Trophoblast cell (in vitro differentiated cells and primary cell): ENCODE data around the gene CCDC78.

Experiments used
- DNase-seq, 2 donors: peaks; one replicate each; pipeline ENCODE4 v3.0.0-alpha.2; 2016
- H2AFZ ChIP-seq: 2 replicates; pipeline ENCODE4 v1.6.1; 2013; ENCODE audit warnings: low read length, moderate library complexity, mild to moderate bottlenecking; ENCODE audit not compliant: insufficient read depth, poor library complexity
- H2AK5ac ChIP-seq: 2 replicates; pipeline ENCODE4 v1.6.1; 2013; ENCODE audit warnings: mild to moderate bottlenecking, low read length
- H2BK120ac ChIP-seq: 2 replicates; pipeline ENCODE4 v1.6.1; 2013; ENCODE audit warnings: low read length, mild to moderate bottlenecking, moderate library complexity; ENCODE audit not compliant: insufficient read depth, poor library complexity
- H2BK12ac ChIP-seq: 2 replicates; pipeline ENCODE4 v1.6.1; 2013; ENCODE audit warnings: mild to moderate bottlenecking, low read length, moderate library complexity
- H2BK5ac ChIP-seq: 2 replicates; pipeline ENCODE4 v1.6.1; 2013; ENCODE audit warnings: low read length, low read depth, moderate library complexity, mild to moderate bottlenecking; ENCODE audit not compliant: poor library complexity
- H3K14ac ChIP-seq: 2 replicates; pipeline ENCODE4 v1.6.1; 2013; ENCODE audit warnings: mild to moderate bottlenecking, low read length
- H3K18ac ChIP-seq: 2 replicates; pipeline ENCODE4 v1.6.1; 2013; ENCODE audit warnings: mild to moderate bottlenecking, low read length
- H3K23ac ChIP-seq: 2 replicates; pipeline ENCODE4 v1.6.1; 2013; ENCODE audit warnings: low read length
- H3K27ac ChIP-seq: 2 replicates; pipeline ENCODE4 v1.5.1; 2013; ENCODE audit warnings: low read depth, mild to moderate bottlenecking, inconsistent platforms, low read length, moderate library complexity
- H3K27me3 ChIP-seq: 2 replicates; pipeline ENCODE4 v1.6.1; 2013; ENCODE audit warnings: inconsistent platforms, mild to moderate bottlenecking, low read length, moderate library complexity; ENCODE audit not compliant: insufficient read depth
- H3K36me3 ChIP-seq, 2 experiments: 1 replicate in 1 of 2; 2 replicates in 1 of 2; pipeline ENCODE4 v1.6.1; 2013; ENCODE audit warnings: low read length in 2 of 2, mild to moderate bottlenecking in 2 of 2, moderate library complexity in 1 of 2; ENCODE audit not compliant: insufficient read depth in 2 of 2, control insufficient read depth in 1 of 2
- H3K4ac ChIP-seq: 2 replicates; pipeline ENCODE4 v1.6.1; 2013; ENCODE audit warnings: low read depth, mild to moderate bottlenecking, low read length, moderate library complexity
- H3K4me1 ChIP-seq, 2 experiments: 1 replicate in 1 of 2; 2 replicates in 1 of 2; pipeline ENCODE4 v1.6.1; 2013; ENCODE audit warnings: low read length in 2 of 2, mild to moderate bottlenecking in 2 of 2, moderate library complexity in 1 of 2; ENCODE audit not compliant: insufficient read depth in 2 of 2, control insufficient read depth in 1 of 2
- H3K4me2 ChIP-seq: 2 replicates; pipeline ENCODE4 v1.6.1; 2013; ENCODE audit warnings: inconsistent platforms, mild to moderate bottlenecking, low read length, moderate library complexity
- H3K4me3 ChIP-seq: 2 replicates; pipeline ENCODE4 v1.5.1; 2013; ENCODE audit warnings: mild to moderate bottlenecking, low read depth, low read length, inconsistent platforms
- H3K79me1 ChIP-seq: one replicate; pipeline ENCODE4 v1.6.1; 2013; ENCODE audit warnings: low read length
- H3K79me2 ChIP-seq: 2 replicates; pipeline ENCODE4 v1.6.1; 2013; ENCODE audit warnings: low read length, mild to moderate bottlenecking; ENCODE audit not compliant: control insufficient read depth, insufficient read depth, poor library complexity
- H3K9ac ChIP-seq: 2 replicates; pipeline ENCODE4 v1.6.1; 2013; ENCODE audit warnings: mild to moderate bottlenecking, low read length
- H3K9me3 ChIP-seq: 2 replicates; pipeline ENCODE4 v1.6.1; 2013; ENCODE audit warnings: low read depth, mild to moderate bottlenecking, control low read depth, inconsistent platforms, low read length; ENCODE audit not compliant: insufficient read depth
- H4K12ac ChIP-seq: 2 replicates; pipeline ENCODE4 v1.6.1; 2013; ENCODE audit warnings: low read depth, mild to moderate bottlenecking, low read length, moderate library complexity
- H4K8ac ChIP-seq: 2 replicates; pipeline ENCODE4 v1.6.1; 2013; ENCODE audit warnings: low read depth, mild to moderate bottlenecking, low read length, moderate library complexity
- H4K91ac ChIP-seq: one replicate; pipeline ENCODE4 v1.6.1; 2013; ENCODE audit warnings: low read depth, mild to moderate bottlenecking, low read length, moderate library complexity
- WGBS: extraction: QIAGEN DNeasy Blood & Tissue Kit; methylation state at CpG from one replicate; pipeline ENCODE4 v1.1.7; 2013; ENCODE audit warnings: missing lambda C conversion rate; ENCODE audit not compliant: insufficient read length, insufficient coverage; ENCODE audit errors: extremely low coverage; 5-methylcytosine and 5-hydroxymethylcytosine counted together

CCDC78 gene

GRCh38 chr16:764848-765487 lies 38.7 kb upstream of the CCDC78 start:
- Histone ChIP-seq H2BK120ac (no peak overlapping the region), H2BK5ac (no peak overlapping the region), H2AK5ac (no peak overlapping the region), H3K79me2 (no peaks in the 10 kb centered on the region), H4K8ac (no peak overlapping the region), H3K14ac (no peak overlapping the region), H2AFZ (no peak overlapping the region), H3K18ac (no peak overlapping the region), H3K4me3 (no peak overlapping the region), H3K79me1 (no peaks in the 10 kb centered on the region), H4K12ac (no peak overlapping the region), H3K4me2 (no peak overlapping the region), H2BK12ac (no peak overlapping the region), H3K23ac (no peak overlapping the region), H3K4ac (no peak overlapping the region), H3K27ac (no peak overlapping the region), H3K4me1 (peaks cover 7 to 9% of the 10 kb centered on the region in 2 experiments), H3K9me3 (peaks cover 4% of the 10 kb centered on the region), H3K27me3 (no peaks in the 10 kb centered on the region), H4K91ac (no peak overlapping the region), H3K36me3 (no peaks in the 10 kb centered on the region), H3K9ac (no peak overlapping the region)
- no peak for DNase-seq
- no CpG with 5 or more reads among the region's 38 CpGs for WGBS

GRCh38 chr16:764184-764750 lies 38.0 kb upstream of the CCDC78 start:
- Histone ChIP-seq H2BK5ac (no peak overlapping the region), H3K79me2 (no peaks in the 10 kb centered on the region), H2AFZ (no peak overlapping the region), H4K91ac (no peak overlapping the region), H3K4ac (no peak overlapping the region), H3K14ac (no peak overlapping the region), H3K18ac (no peak overlapping the region), H4K12ac (no peak overlapping the region), H3K27me3 (no peaks in the 10 kb centered on the region), H3K23ac (no peak overlapping the region), H3K9me3 (peaks cover 4% of the 10 kb centered on the region), H3K79me1 (peaks cover 1% of the 10 kb centered on the region), H3K4me2 (no peak overlapping the region), H3K4me3 (no peak overlapping the region), H3K36me3 (no peaks in the 10 kb centered on the region), H3K9ac (no peak overlapping the region), H3K4me1 (peaks cover 12% of the 10 kb centered on the region in 2 experiments), H2BK12ac (no peak overlapping the region), H2BK120ac (no peak overlapping the region), H2AK5ac (no peak overlapping the region), H3K27ac (no peak overlapping the region), H4K8ac (no peak overlapping the region)
- WGBS: no CpG with 5 or more reads among the region's 20 CpGs
- no peak for DNase-seq

- Histone ChIP-seq H3K4ac (no peak overlapping the region), H3K27ac (no peak overlapping the region), H3K36me3 (no peaks in the 10 kb centered on the region), H2BK12ac (no peak overlapping the region), H3K4me1 (peaks cover 12% of the 10 kb centered on the region in 2 experiments), H4K8ac (no peak overlapping the region), H3K27me3 (no peaks in the 10 kb centered on the region), H3K9ac (no peak overlapping the region), H3K79me1 (peaks cover 3% of the 10 kb centered on the region), H4K12ac (no peak overlapping the region), H3K14ac (no peak overlapping the region), H2BK5ac (no peak overlapping the region), H3K4me3 (peak overlapping the region; percentile 14), H3K18ac (no peak overlapping the region), H2AFZ (no peak overlapping the region), H3K79me2 (no peaks in the 10 kb centered on the region), H2AK5ac (no peak overlapping the region), H4K91ac (no peak overlapping the region), H2BK120ac (no peak overlapping the region), H3K9me3 (peaks cover 4% of the 10 kb centered on the region), H3K23ac (no peak overlapping the region), H3K4me2 (no peak overlapping the region)
- no CpG with 5 or more reads among the region's 21 CpGs for WGBS
- no peak for DNase-seq
Observed at GRCh38 chr16:763369-764183, 37.3 kb upstream of the CCDC78 start.

- no peak overlapping the region for H4K12ac ChIP-seq
- no peaks in the 10 kb centered on the region for H3K36me3 ChIP-seq
- H3K9me3 ChIP-seq: peaks cover 4% of the 10 kb centered on the region
- no peak overlapping the region for H3K4ac ChIP-seq
- H3K14ac ChIP-seq: no peak overlapping the region
- H3K18ac ChIP-seq: no peak overlapping the region
- H2BK5ac ChIP-seq: no peak overlapping the region
- peaks cover 12% of the 10 kb centered on the region in 2 experiments for H3K4me1 ChIP-seq
- H3K4me2 ChIP-seq: no peak overlapping the region
- no peak overlapping the region for H2BK120ac ChIP-seq
- H3K4me3 ChIP-seq: no peak overlapping the region
- no peaks in the 10 kb centered on the region for H3K27me3 ChIP-seq
- no peak for DNase-seq
- H3K27ac ChIP-seq: no peak overlapping the region
- no peak overlapping the region for H4K91ac ChIP-seq
- H4K8ac ChIP-seq: no peak overlapping the region
- no peak overlapping the region for H3K9ac ChIP-seq
- peaks cover 3% of the 10 kb centered on the region for H3K79me1 ChIP-seq
- no CpG with 5 or more reads among the region's 17 CpGs for WGBS
- H2BK12ac ChIP-seq: no peak overlapping the region
- H2AK5ac ChIP-seq: no peak overlapping the region
- H3K23ac ChIP-seq: no peak overlapping the region
- no peak overlapping the region for H2AFZ ChIP-seq
- no peaks in the 10 kb centered on the region for H3K79me2 ChIP-seq
Observed at GRCh38 chr16:762595-763268, 36.5 kb upstream of the CCDC78 start.
